SH-SY5Y (cell line): Measurements from ENCODE around the gene DUOX1.

Experiments used
- GATA2 ChIP-seq: IDR thresholded peaks from 2 replicates; pipeline ENCODE4 v1.6.1; 2011; ENCODE audit warnings: mild to moderate bottlenecking, low read depth, low read length
- GATA3 ChIP-seq: IDR thresholded peaks from 2 replicates; pipeline ENCODE4 v1.6.1; 2011; ENCODE audit warnings: low read depth, mild to moderate bottlenecking, low read length, moderate library complexity

DNA sequence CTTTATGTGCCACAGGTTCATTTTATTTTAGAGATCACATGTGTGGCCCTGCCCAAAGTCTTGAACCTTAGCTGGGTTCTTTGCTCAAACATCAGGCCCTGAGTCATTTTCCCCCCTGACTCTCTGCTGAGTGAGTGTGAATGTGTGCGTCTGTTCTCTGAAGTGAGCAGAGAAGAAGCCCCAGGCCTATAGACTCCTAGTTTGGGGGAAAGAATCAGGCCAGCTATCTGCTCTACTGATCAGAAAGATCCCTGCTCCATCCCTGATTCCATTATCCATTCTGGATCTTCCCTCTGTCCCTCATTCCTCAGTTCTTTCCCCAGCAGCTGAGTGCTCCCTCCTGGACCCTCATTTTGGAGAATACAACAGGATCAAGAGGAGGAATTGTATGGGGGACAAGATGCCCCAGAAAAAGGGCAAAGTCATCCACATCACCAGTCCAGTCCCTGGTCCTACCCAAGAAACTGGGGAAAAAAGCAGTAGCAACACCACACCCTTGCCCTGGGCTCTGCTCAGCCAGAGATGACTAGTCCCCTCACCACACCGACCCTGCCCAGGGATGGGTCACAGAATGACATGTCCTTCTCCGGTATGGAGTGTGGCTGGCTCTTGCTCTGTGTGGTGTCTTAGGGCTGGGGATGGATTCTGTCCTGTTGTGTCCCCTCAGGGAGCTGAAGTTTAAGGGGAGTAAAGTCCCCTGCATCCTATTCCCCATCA is 3.2 kb downstream of the DUOX1 start:
- peak; percentile 59; the same call in 1 of the 2 replicates for TF ChIP-seq GATA2
- TF ChIP-seq GATA3, result no peak
